Effector memory CD8-positive, alpha-beta T cell (primary cell): ENCODE data around the gene SRGAP3.

Experiments
- ATAC-seq: fragments of 150-1000 bp; cut with Tn5 transposase; replicated peaks from 2 replicates; pipeline ENCODE4 v1.10.0; 2021; ENCODE audit warnings: mild to moderate bottlenecking, moderate library complexity
- DNase-seq, 3 experiments: peaks; one replicate each; pipeline ENCODE4 v3.0.0; 2021
- H3K27ac Mint-ChIP-seq, 2 donors: one replicate each; pipeline ENCODE4 v1.8.0; 2022; ENCODE audit warnings: mild to moderate bottlenecking in 2 of 2, mixed read lengths in 2 of 2, moderate library complexity in 2 of 2
- H3K27me3 Mint-ChIP-seq, 2 donors: one replicate each; pipeline ENCODE4 v1.8.0; 2022; ENCODE audit warnings: mixed read lengths in 2 of 2
- H3K36me3 Mint-ChIP-seq: one replicate; pipeline ENCODE4 v1.8.0; 2022; ENCODE audit warnings: mild to moderate bottlenecking, moderate library complexity, mixed read lengths; ENCODE audit not compliant: insufficient read depth
- H3K4me1 Mint-ChIP-seq, 2 donors: one replicate each; pipeline ENCODE4 v1.8.0; 2022; ENCODE audit warnings: low read depth in 2 of 2, mixed read lengths in 2 of 2
- H3K4me3 Mint-ChIP-seq, 2 donors: one replicate each; pipeline ENCODE4 v1.8.0; 2022; ENCODE audit warnings: mild to moderate bottlenecking in 2 of 2, mixed read lengths in 2 of 2, moderate library complexity in 2 of 2
- H3K9me3 Mint-ChIP-seq, 2 donors: one replicate each; pipeline ENCODE4 v1.8.0; 2022; ENCODE audit warnings: mixed read lengths in 2 of 2

Gene SRGAP3

GRCh38 chr3:9199775-9200174, 49.7 kb downstream of the SRGAP3 start:
- Mint-ChIP-seq H3K27me3 (peaks cover 8 to 22% of the 10 kb centered on the region in 2 donors), H3K27ac (no peak overlapping the region), H3K4me3 (no peak overlapping the region), H3K9me3 (no peaks in the 10 kb centered on the region), H3K4me1 (no peaks in the 10 kb centered on the region), H3K36me3 (no peaks in the 10 kb centered on the region)
- DNase-seq (no peak), ATAC-seq (no peak)

- H3K4me3 Mint-ChIP-seq = no peak overlapping the region
Measured at GRCh38 chr3:9198899-9199335, 50.5 kb downstream of the SRGAP3 start.

GRCh38 chr3:9198261-9198660, 51.2 kb downstream of the SRGAP3 start:
- no peak for DNase-seq
- H3K4me1 Mint-ChIP-seq = no peaks in the 10 kb centered on the region
- no peaks in the 10 kb centered on the region for H3K36me3 Mint-ChIP-seq
- H3K27ac Mint-ChIP-seq = no peak overlapping the region
- no peaks in the 10 kb centered on the region for H3K9me3 Mint-ChIP-seq
- peaks cover 6 to 26% of the 10 kb centered on the region in 2 donors for H3K27me3 Mint-ChIP-seq
- no peak overlapping the region for H3K4me3 Mint-ChIP-seq
- ATAC-seq = no peak

More at GRCh38 chr3:9198899-9199335, 50.5 kb downstream of the SRGAP3 start:
- Mint-ChIP-seq H3K36me3 (no peaks in the 10 kb centered on the region), H3K27me3 (peaks cover 8 to 22% of the 10 kb centered on the region in 2 donors), H3K4me1 (no peaks in the 10 kb centered on the region), H3K9me3 (no peaks in the 10 kb centered on the region), H3K27ac (no peak overlapping the region)
- no peak for DNase-seq
- no peak for ATAC-seq

GRCh38 chr3:9196020-9196419, 53.4 kb downstream of the SRGAP3 start:
- H3K4me1 Mint-ChIP-seq = no peaks in the 10 kb centered on the region
- DNase-seq (no peak), ATAC-seq (no peak)
- no peaks in the 10 kb centered on the region for H3K9me3 Mint-ChIP-seq
- no peaks in the 10 kb centered on the region for H3K36me3 Mint-ChIP-seq
- H3K4me3 Mint-ChIP-seq = no peak overlapping the region
- no peak overlapping the region for H3K27ac Mint-ChIP-seq
- peaks cover 0 to 33% of the 10 kb centered on the region in 2 donors for H3K27me3 Mint-ChIP-seq

GRCh38 chr3:9195390-9195789, 54.1 kb downstream of the SRGAP3 start:
- Mint-ChIP-seq H3K27ac (no peak overlapping the region), H3K27me3 (peaks cover 0 to 39% of the 10 kb centered on the region in 2 donors), H3K4me1 (no peaks in the 10 kb centered on the region), H3K9me3 (no peaks in the 10 kb centered on the region), H3K4me3 (no peak overlapping the region), H3K36me3 (no peaks in the 10 kb centered on the region)
- no peak for ATAC-seq
- DNase-seq = no peak

DNA sequence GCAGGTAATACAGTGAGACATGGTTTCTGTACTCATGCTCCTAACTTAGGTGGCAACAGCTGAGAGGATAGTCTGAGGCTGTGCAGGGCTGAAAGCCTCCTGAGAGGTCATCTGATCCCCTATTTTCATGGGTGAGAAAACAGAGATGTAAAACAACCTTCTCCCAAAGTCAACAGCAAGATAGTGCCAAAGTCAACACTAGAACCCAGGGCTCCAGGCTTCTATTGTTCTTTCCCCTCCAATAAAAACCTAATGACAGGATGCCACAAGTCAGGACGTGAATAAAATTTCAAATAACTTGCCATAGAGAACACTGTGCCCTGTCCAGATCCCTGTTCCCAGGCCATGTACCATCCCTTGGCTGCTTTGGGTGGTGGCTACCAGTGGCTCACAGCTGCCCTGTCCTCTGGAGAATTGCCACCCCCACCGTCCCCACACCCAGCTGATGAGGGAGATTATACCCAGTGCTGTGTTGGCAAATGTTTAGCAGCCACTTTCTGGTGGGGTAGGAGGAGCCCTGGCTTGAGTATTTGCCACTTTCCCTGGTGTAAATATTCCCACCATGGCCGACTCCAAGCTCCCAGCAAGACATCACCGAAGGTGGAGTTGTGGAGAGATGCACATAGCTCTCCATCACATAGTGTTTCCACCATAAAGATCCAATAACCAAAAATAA, 54.8 kb downstream of the SRGAP3 start:
- Mint-ChIP-seq H3K27me3 (peaks cover 6 to 47% of the 10 kb centered on the region in 2 donors), H3K27ac (no peak overlapping the region), H3K9me3 (no peaks in the 10 kb centered on the region), H3K36me3 (no peaks in the 10 kb centered on the region), H3K4me3 (no peak overlapping the region), H3K4me1 (no peaks in the 10 kb centered on the region)
- DNase-seq (no peak), ATAC-seq (no peak)

- Mint-ChIP-seq H3K9me3 (no peaks in the 10 kb centered on the region), H3K27ac (no peak overlapping the region), H3K4me1 (no peaks in the 10 kb centered on the region), H3K27me3 (peaks cover 6 to 40% of the 10 kb centered on the region in 2 donors), H3K36me3 (no peaks in the 10 kb centered on the region), H3K4me3 (no peak overlapping the region)
- ATAC-seq (no peak), DNase-seq (no peak)
Measured at GRCh38 chr3:9193633-9194195, 55.7 kb downstream of the SRGAP3 start.

GRCh38 chr3:9193211-9193610, 56.2 kb downstream of the SRGAP3 start:
- peaks cover 6 to 40% of the 10 kb centered on the region in 2 donors for H3K27me3 Mint-ChIP-seq
- H3K4me3 Mint-ChIP-seq = no peak overlapping the region
- no peak for DNase-seq
- no peaks in the 10 kb centered on the region for H3K4me1 Mint-ChIP-seq
- no peak for ATAC-seq
- H3K27ac Mint-ChIP-seq = no peak overlapping the region
- H3K9me3 Mint-ChIP-seq = no peaks in the 10 kb centered on the region
- H3K36me3 Mint-ChIP-seq = no peaks in the 10 kb centered on the region

GRCh38 chr3:9192248-9193025, 57.0 kb downstream of the SRGAP3 start:
- ATAC-seq (no peak), DNase-seq (no peak)
- no peak overlapping the region for H3K4me3 Mint-ChIP-seq
- no peaks in the 10 kb centered on the region for H3K4me1 Mint-ChIP-seq
- no peaks in the 10 kb centered on the region for H3K36me3 Mint-ChIP-seq
- H3K27me3 Mint-ChIP-seq = peaks cover 6 to 46% of the 10 kb centered on the region in 2 donors
- H3K27ac Mint-ChIP-seq = no peak overlapping the region
- H3K9me3 Mint-ChIP-seq = no peaks in the 10 kb centered on the region

GRCh38 chr3:9190276-9190675, 59.2 kb downstream of the SRGAP3 start:
- Mint-ChIP-seq H3K36me3 (no peaks in the 10 kb centered on the region), H3K4me1 (no peaks in the 10 kb centered on the region), H3K27me3 (peaks cover 6 to 54% of the 10 kb centered on the region in 2 donors), H3K9me3 (no peaks in the 10 kb centered on the region), H3K4me3 (no peak overlapping the region), H3K27ac (no peak overlapping the region)
- no peak for ATAC-seq
- DNase-seq = no peak

DNA sequence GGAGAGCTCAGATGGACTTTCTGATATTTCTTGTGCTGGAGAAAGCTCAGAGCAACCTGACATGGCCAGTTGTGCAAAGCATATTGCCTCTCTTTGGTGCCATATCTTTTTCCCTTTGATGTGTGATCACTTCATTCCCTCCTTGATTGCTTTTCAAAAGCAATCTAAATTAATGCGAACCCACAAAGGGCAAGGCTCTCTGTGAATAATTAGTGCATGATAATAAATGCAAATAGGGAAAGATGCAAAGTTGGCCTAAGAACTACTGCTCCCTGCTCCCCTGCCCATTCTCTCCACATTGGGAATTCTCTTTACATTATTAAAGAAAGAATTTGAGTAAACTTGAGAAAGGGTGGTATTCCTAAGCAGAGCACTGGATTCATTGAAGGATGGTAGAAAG, 60.9 kb downstream of the SRGAP3 start:
- Mint-ChIP-seq H3K4me3 (no peak overlapping the region), H3K27ac (no peak overlapping the region), H3K9me3 (no peaks in the 10 kb centered on the region), H3K4me1 (no peaks in the 10 kb centered on the region), H3K27me3 (peaks cover 6 to 66% of the 10 kb centered on the region in 2 donors), H3K36me3 (no peaks in the 10 kb centered on the region)
- ATAC-seq (no peak), DNase-seq (no peak)

DNA sequence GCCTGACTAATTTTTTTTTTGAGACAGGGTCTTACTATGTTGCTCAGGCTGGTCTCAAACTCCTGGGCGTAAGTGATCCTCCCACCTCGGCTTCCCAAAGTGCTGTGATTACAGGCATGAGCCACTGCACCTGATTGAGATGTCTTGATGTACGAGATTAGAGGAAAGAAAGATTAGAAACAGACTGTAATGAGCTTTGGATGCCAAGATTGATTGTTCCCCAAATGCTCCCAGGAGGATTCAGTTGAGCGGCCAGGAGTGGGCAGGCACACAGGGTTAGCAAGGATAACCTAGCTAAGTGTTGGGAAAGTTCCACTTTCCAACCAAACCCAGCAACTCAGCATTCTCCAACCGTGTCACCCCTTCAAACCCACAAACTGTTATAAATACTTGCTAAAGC, 63.7 kb downstream of the SRGAP3 start:
- ATAC-seq (no peak), DNase-seq (no peak)
- Mint-ChIP-seq H3K4me1 (peaks cover 0 to under 1% of the 10 kb centered on the region in 2 donors), H3K27me3 (peaks cover 6 to 42% of the 10 kb centered on the region in 2 donors), H3K9me3 (no peaks in the 10 kb centered on the region), H3K36me3 (no peaks in the 10 kb centered on the region), H3K27ac (no peak overlapping the region), H3K4me3 (no peak overlapping the region)

DNA sequence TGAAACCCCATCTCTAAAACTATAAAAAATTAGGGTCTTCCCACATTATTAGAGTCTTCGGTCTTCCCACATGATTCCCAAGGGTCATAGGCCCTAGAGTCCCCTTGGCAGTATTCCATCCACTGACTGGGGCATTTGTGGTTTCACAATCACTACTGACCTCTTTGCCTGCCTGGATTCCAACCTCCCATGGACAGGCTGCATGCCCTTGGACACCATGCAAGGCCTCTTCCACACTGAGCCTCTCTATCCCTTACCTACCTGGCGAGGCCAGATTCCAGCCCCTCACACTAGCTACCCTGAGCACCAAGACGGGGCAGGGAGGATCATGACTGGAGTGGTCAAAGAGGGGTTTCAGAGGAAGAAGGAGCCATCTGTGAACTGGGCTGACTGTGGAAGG, 64.4 kb downstream of the SRGAP3 start:
- H3K27me3 Mint-ChIP-seq = peaks cover 4 to 41% of the 10 kb centered on the region in 2 donors
- peaks cover 4 to 7% of the 10 kb centered on the region in 2 donors for H3K4me1 Mint-ChIP-seq
- no peaks in the 10 kb centered on the region for H3K36me3 Mint-ChIP-seq
- no peak for DNase-seq
- ATAC-seq = no peak
- H3K27ac Mint-ChIP-seq = no peak overlapping the region
- H3K9me3 Mint-ChIP-seq = no peaks in the 10 kb centered on the region
- H3K4me3 Mint-ChIP-seq = no peak overlapping the region

DNA sequence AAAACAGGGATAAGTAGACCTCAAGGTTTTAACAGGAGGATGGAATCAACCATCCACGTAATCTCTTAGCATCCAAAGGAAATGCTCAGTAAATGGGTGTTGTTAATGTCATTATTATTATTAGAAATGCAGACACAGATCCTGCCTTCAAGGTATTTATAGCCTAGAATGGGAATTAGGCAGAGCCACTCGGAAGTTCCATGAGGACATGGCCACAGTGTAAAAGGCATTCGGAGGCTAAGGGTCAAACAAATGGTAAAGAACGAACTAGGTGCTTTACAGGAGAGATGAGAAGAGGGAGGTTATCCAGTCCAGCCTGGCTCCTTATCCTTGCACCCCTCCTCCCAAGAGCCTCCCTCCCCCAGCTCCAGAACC, 65.0 kb downstream of the SRGAP3 start:
- H3K27me3 Mint-ChIP-seq = peaks cover 0 to 41% of the 10 kb centered on the region in 2 donors
- H3K36me3 Mint-ChIP-seq = no peaks in the 10 kb centered on the region
- H3K9me3 Mint-ChIP-seq = no peaks in the 10 kb centered on the region
- no peak overlapping the region for H3K27ac Mint-ChIP-seq
- peaks cover 7 to 13% of the 10 kb centered on the region in 2 donors for H3K4me1 Mint-ChIP-seq
- DNase-seq (no peak), ATAC-seq (no peak)
- H3K4me3 Mint-ChIP-seq = no peak overlapping the region
